CD14-positive monocyte (primary cell): Measurements from ENCODE around the gene AREL1. TPM values are rescaled to one million over a fixed set of nuclear protein-coding genes. Genes with fewer than 3 reads are reported as not detected.
A peak's percentile ranks its signal among the peaks of the same experiment; 100 is the strongest.

Experiments used
- DNase-seq, 3 donors: peaks; one replicate each; pipeline ENCODE4 v3.0.0-alpha.2; 2011 to 2022
- H2AFZ ChIP-seq: 2 replicates; pipeline ENCODE4 v1.6.0; 2012; ENCODE audit warnings: mild to moderate bottlenecking, low read depth, low read length, inconsistent platforms; ENCODE audit not compliant: insufficient read depth, poor library complexity, severe bottlenecking
- H3K27ac ChIP-seq, 2 donors: 1 replicate in 1 of 2; 2 replicates in 1 of 2; pipeline ENCODE4 v1.5.1; 2012 to 2013; ENCODE audit warnings: low read length in 2 of 2, control low read depth in 1 of 2, inconsistent platforms in 1 of 2, low read depth in 1 of 2, mild to moderate bottlenecking in 1 of 2
- H3K27me3 ChIP-seq, 2 donors: one replicate each; pipeline versions ENCODE4 v1.6.0 to v1.6.1; 2011 to 2013; ENCODE audit warnings: low read length in 2 of 2; ENCODE audit not compliant: control insufficient read depth in 2 of 2, insufficient read depth in 2 of 2
- H3K36me3 ChIP-seq, 2 donors: replicated peaks in 1 of 2; 1 replicate in 1 of 2; 2 replicates in 1 of 2; pipeline versions ENCODE4 v1.5.1 to v1.6.1; 2012 to 2013; ENCODE audit warnings: low read length in 2 of 2, control low read depth in 1 of 2, inconsistent platforms in 1 of 2, mild to moderate bottlenecking in 1 of 2; ENCODE audit not compliant: insufficient read depth in 2 of 2, control insufficient read depth in 1 of 2
- H3K4me1 ChIP-seq, 2 donors: 1 replicate in 1 of 2; 2 replicates in 1 of 2; pipeline versions ENCODE4 v1.5.1 to v1.6.1; 2012 to 2013; ENCODE audit warnings: low read length in 2 of 2, control low read depth in 1 of 2, inconsistent platforms in 1 of 2, mild to moderate bottlenecking in 1 of 2, moderate library complexity in 1 of 2; ENCODE audit not compliant: insufficient read depth in 2 of 2, control insufficient read depth in 1 of 2
- H3K4me2 ChIP-seq: replicated peaks from 2 replicates; pipeline ENCODE3; 2012; ENCODE audit warnings: low read length, moderate library complexity, mild to moderate bottlenecking; ENCODE audit not compliant: poor library complexity, severe bottlenecking; ENCODE audit errors: extremely low read depth
- H3K4me3 ChIP-seq, 3 experiments: fragments of 200-600 bp in 1 of 3; sonication (generic) in 1 of 3; replicated peaks in 1 of 3; 1 replicate in 2 of 3; 2 replicates in 1 of 3; pipeline ENCODE4 v1.5.1; 2011 to 2013; ENCODE audit warnings: low read length in 3 of 3, mild to moderate bottlenecking in 3 of 3, control low read depth in 2 of 3, low read depth in 2 of 3, inconsistent platforms in 1 of 3, moderate library complexity in 1 of 3
- H3K79me2 ChIP-seq: 2 replicates; pipeline ENCODE4 v1.6.0; 2012; ENCODE audit warnings: mild to moderate bottlenecking, control low read depth, inconsistent platforms, low read length, moderate library complexity; ENCODE audit not compliant: insufficient read depth
- H3K9ac ChIP-seq: 2 replicates; pipeline ENCODE4 v1.6.0; 2017; ENCODE audit warnings: low read length, mild to moderate bottlenecking; ENCODE audit not compliant: insufficient read depth, poor library complexity, severe bottlenecking
- H3K9me3 ChIP-seq, 2 donors: replicated peaks in 1 of 2; 1 replicate in 1 of 2; 2 replicates in 1 of 2; pipeline versions ENCODE4 v1.5.1 to v1.6.1; 2012 to 2013; ENCODE audit warnings: low read length in 2 of 2, control low read depth in 1 of 2; ENCODE audit not compliant: control insufficient read depth in 1 of 2, insufficient read depth in 1 of 2
- H4K20me1 ChIP-seq: 2 replicates; pipeline ENCODE4 v1.6.0; 2012; ENCODE audit warnings: mild to moderate bottlenecking, low read length, control low read depth, moderate library complexity; ENCODE audit not compliant: insufficient read depth
- H3K27ac Mint-ChIP-seq, 7 donors: one replicate each; pipeline ENCODE4 v1.8.0; 2020; ENCODE audit warnings: mild to moderate bottlenecking in 7 of 7, mixed read lengths in 7 of 7, moderate library complexity in 6 of 7, inconsistent platforms in 2 of 7
- H3K27me3 Mint-ChIP-seq, 3 donors: one replicate each; pipeline ENCODE4 v1.8.0; 2021 to 2022; ENCODE audit warnings: low read depth in 3 of 3, mild to moderate bottlenecking in 3 of 3, mixed read lengths in 3 of 3, moderate library complexity in 3 of 3, inconsistent platforms in 1 of 3
- H3K36me3 Mint-ChIP-seq, 2 donors: one replicate each; pipeline ENCODE4 v1.8.0; 2020; ENCODE audit warnings: mixed read lengths in 2 of 2, inconsistent platforms in 1 of 2, mild to moderate bottlenecking in 1 of 2
- H3K4me1 Mint-ChIP-seq: one replicate; pipeline ENCODE4 v1.8.0; 2020; ENCODE audit warnings: mild to moderate bottlenecking, mixed read lengths
- H3K4me3 Mint-ChIP-seq, 2 donors: one replicate each; pipeline ENCODE4 v1.8.0; 2020; ENCODE audit warnings: mild to moderate bottlenecking in 2 of 2, mixed read lengths in 2 of 2, moderate library complexity in 1 of 2
- H3K9me3 Mint-ChIP-seq, 7 donors: one replicate each; pipeline ENCODE4 v1.8.0; 2020 to 2022; ENCODE audit warnings: mixed read lengths in 7 of 7, mild to moderate bottlenecking in 6 of 7, moderate library complexity in 6 of 7, inconsistent platforms in 2 of 7
- WGBS: methylation state at CpG from one replicate; pipeline ENCODE4 v1.1.5; 2013; ENCODE audit warnings: missing lambda C conversion rate; ENCODE audit not compliant: insufficient coverage; 5-methylcytosine and 5-hydroxymethylcytosine counted together
- intact Hi-C, 2 donors: fragments of 100-400 bp; cut with micrococcal nuclease; formaldehyde crosslinking; loops; one replicate each; pipeline versions ENCODE4 v1.15.0 to v1.15.1; 2023
- polyA plus RNA-seq, 3 donors: library from polyadenylated mRNA; depleted of rRNA in 1 of 3; unstranded in 2 of 3; stranded (reverse) in 1 of 3; fragments of 300-500 nt in 2 of 3; fragments of >200 nt in 1 of 3; fragmentation: Illumina TruSeq in 2 of 3; gene quantifications; 1 replicate in 2 of 3; 2 replicates in 1 of 3; pipeline ENCODE4 v1.2.3, GENCODE V29; 2012 to 2021
- TF ChIP-seq, protein P1 (sequence below): fragments of 200-600 bp; IDR thresholded peaks from one replicate; pipeline ENCODE4 v1.8.0; 2022; ENCODE audit warnings: antibody characterized with exemption, mild to moderate bottlenecking

Gene AREL1
- polyA plus RNA-seq, 3 donors: 12.5 to 23.3 (median 20.0) TPM

DNA sequence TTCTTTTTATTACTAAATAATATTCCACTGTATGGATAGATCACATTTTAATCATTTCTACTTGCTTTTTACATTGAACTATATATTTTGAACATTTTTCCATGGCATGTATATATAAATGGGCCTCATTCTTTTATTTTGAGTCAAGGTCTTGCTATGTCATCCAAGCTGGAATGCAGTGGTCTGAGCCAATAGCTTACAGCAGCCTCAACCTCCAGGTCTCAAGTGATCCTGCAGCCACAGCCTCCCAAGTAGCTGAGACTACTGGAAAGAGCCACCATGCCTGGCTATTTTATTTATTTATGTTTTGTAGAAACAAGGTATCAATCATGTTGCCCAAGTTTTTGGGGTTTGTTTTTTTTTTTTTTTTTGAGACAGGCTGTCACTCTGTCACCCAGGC, 7.6 kb upstream of the AREL1 start:
- no peak overlapping the region for H3K9ac ChIP-seq
- H3K79me2 ChIP-seq: no peaks in the 10 kb centered on the region
- Mint-ChIP-seq H3K27ac (no peak overlapping the region), H3K4me1 (peaks cover 6% of the 10 kb centered on the region), H3K4me3 (no peak overlapping the region), H3K36me3 (peaks cover 49 to 86% of the 10 kb centered on the region in 2 donors), H3K27me3 (peaks cover 0 to 1% (median 0%) of the 10 kb centered on the region in 3 donors), H3K9me3 (peaks cover 0 to 3% (median 0%) of the 10 kb centered on the region in 7 donors)
- H2AFZ ChIP-seq: no peak overlapping the region
- no peaks in the 10 kb centered on the region for H3K27me3 ChIP-seq
- no peaks in the 10 kb centered on the region for H3K4me1 ChIP-seq
- intact Hi-C loops: no loop called here
- no peak overlapping the region for H3K4me3 ChIP-seq
- DNase-seq: no peak
- no peaks in the 10 kb centered on the region for H3K9me3 ChIP-seq
- no peak overlapping the region for H3K27ac ChIP-seq
- TF ChIP-seq, protein P1, sequence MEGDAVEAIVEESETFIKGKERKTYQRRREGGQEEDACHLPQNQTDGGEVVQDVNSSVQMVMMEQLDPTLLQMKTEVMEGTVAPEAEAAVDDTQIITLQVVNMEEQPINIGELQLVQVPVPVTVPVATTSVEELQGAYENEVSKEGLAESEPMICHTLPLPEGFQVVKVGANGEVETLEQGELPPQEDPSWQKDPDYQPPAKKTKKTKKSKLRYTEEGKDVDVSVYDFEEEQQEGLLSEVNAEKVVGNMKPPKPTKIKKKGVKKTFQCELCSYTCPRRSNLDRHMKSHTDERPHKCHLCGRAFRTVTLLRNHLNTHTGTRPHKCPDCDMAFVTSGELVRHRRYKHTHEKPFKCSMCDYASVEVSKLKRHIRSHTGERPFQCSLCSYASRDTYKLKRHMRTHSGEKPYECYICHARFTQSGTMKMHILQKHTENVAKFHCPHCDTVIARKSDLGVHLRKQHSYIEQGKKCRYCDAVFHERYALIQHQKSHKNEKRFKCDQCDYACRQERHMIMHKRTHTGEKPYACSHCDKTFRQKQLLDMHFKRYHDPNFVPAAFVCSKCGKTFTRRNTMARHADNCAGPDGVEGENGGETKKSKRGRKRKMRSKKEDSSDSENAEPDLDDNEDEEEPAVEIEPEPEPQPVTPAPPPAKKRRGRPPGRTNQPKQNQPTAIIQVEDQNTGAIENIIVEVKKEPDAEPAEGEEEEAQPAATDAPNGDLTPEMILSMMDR: no peak
- no peaks in the 10 kb centered on the region for H4K20me1 ChIP-seq
- no peak overlapping the region for H3K4me2 ChIP-seq
- peaks cover 57 to 96% of the 10 kb centered on the region in 2 donors for H3K36me3 ChIP-seq

DNA sequence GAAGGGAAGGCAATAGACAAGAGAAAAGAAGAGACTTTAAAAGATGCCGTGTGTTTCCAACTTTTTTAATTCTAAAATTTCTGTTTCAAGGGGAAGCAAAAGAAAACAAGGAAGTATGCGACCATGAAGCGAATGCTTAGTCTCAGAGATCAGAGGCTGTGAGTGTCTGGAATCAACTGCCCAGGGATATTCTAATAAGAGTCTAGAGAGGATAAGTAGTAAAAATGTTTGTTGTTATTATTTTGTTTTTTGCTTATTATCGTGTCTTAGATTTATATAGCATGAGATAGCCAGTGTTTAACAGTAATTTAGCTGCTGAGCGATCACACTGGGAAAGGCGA, 485 bp upstream of the AREL1 start:
- peak overlapping the region; percentile 92 to 97 for H3K4me3 Mint-ChIP-seq
- H3K9me3 ChIP-seq: no peaks in the 10 kb centered on the region
- peaks cover 19 to 27% of the 10 kb centered on the region in 2 donors for H3K4me1 ChIP-seq
- H3K4me1 Mint-ChIP-seq: peaks cover 31% of the 10 kb centered on the region
- peak overlapping the region; percentile 90 for H3K9ac ChIP-seq
- H3K79me2 ChIP-seq: peaks cover 59% of the 10 kb centered on the region
- peak overlapping the region; percentile 83 for H2AFZ ChIP-seq
- peak overlapping the region; percentile 97 to 100 (median 98) for H3K27ac Mint-ChIP-seq
- H3K27me3 ChIP-seq: no peaks in the 10 kb centered on the region
- no peak for DNase-seq
- no peaks in the 10 kb centered on the region for H3K9me3 Mint-ChIP-seq
- peaks cover 31 to 32% of the 10 kb centered on the region in 2 donors for H3K36me3 ChIP-seq
- peaks cover 0 to 3% (median 0%) of the 10 kb centered on the region in 3 donors for H3K27me3 Mint-ChIP-seq
- TF ChIP-seq, protein P1: no peak
- H3K4me2 ChIP-seq: peak overlapping the region; percentile 83
- H3K27ac ChIP-seq: peak overlapping the region; percentile 78 to 97
- H3K4me3 ChIP-seq: peak overlapping the region; percentile 92 to 95 (median 94)
- intact Hi-C loops: loop anchor here (2.0 to 10.0 kb wide), 4 partner anchors 51 to 101 kb away; partner anchors contain the start of genes LTBP2 (in 1 of the 2) and YLPM1 (in 1 of the 2)
- WGBS: 0% methylated on average over 3 of the region's 6 CpGs
- peaks cover 20% of the 10 kb centered on the region for H4K20me1 ChIP-seq
- H3K36me3 Mint-ChIP-seq: peaks cover 28 to 29% of the 10 kb centered on the region in 2 donors
